Measurements from ENCODE around the gene PDE11A. TPM values are rescaled to one million over a fixed set of nuclear protein-coding genes. Genes with fewer than 3 reads are reported as not detected.

PDE11A gene
- total RNA-seq, 1 experiment from 2014 or later = not detected

DNA sequence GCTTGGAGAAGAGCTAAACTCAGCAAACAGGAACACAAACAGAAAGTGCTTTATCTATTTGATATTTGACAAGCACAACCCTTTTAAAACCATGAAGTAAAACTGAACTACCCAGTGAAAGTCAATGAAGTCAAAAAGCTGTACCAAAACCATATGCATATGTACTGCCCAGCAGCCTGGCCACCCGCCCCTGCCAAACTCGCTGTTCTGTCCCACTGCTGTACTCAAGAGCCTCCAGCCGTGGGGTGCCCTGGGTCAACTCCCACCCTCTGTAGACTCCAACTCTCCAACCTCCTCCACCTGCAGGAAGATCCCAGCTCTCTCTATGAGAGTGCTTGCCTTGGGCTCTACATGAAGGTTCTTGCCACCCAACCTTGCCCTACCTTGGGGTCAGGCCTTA is 411.8 kb downstream of the PDE11A start:
- H3K36me3 Mint-ChIP-seq (ENCODE audit: insufficient read depth, unreplicated experiment) = no peaks in the 10 kb centered on the region
- DNase-seq (ENCODE audit: unreplicated experiment) = no peak
- no peaks in the 10 kb centered on the region for H3K4me1 Mint-ChIP-seq (ENCODE audit: insufficient read depth, unreplicated experiment)
- no TSS peak for BruUV-seq (replicated peaks)
- ChIA-PET CTCF (interaction anchor here (0.6 kb wide), 1 partner anchor 602 kb away, joined by 3 read pairs; no protein-coding TSS in a partner anchor), POLR2A (no interaction called here)
- no peaks in the 10 kb centered on the region for H3K9me3 Mint-ChIP-seq (ENCODE audit: unreplicated experiment)
- TF ChIP-seq, protein P1, sequence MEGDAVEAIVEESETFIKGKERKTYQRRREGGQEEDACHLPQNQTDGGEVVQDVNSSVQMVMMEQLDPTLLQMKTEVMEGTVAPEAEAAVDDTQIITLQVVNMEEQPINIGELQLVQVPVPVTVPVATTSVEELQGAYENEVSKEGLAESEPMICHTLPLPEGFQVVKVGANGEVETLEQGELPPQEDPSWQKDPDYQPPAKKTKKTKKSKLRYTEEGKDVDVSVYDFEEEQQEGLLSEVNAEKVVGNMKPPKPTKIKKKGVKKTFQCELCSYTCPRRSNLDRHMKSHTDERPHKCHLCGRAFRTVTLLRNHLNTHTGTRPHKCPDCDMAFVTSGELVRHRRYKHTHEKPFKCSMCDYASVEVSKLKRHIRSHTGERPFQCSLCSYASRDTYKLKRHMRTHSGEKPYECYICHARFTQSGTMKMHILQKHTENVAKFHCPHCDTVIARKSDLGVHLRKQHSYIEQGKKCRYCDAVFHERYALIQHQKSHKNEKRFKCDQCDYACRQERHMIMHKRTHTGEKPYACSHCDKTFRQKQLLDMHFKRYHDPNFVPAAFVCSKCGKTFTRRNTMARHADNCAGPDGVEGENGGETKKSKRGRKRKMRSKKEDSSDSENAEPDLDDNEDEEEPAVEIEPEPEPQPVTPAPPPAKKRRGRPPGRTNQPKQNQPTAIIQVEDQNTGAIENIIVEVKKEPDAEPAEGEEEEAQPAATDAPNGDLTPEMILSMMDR (IDR thresholded peaks at IDR 0.05; ENCODE audit: unreplicated experiment) = no peak
- no peak overlapping the region for H3K27ac Mint-ChIP-seq (ENCODE audit: low read depth, unreplicated experiment)
- H3K4me3 Mint-ChIP-seq (ENCODE audit: unreplicated experiment) = no peak overlapping the region
- intact Hi-C loops (cut with micrococcal nuclease) = no loop called here
- peaks cover 12% of the 10 kb centered on the region for H3K27me3 Mint-ChIP-seq (ENCODE audit: insufficient read depth, unreplicated experiment)

DNA sequence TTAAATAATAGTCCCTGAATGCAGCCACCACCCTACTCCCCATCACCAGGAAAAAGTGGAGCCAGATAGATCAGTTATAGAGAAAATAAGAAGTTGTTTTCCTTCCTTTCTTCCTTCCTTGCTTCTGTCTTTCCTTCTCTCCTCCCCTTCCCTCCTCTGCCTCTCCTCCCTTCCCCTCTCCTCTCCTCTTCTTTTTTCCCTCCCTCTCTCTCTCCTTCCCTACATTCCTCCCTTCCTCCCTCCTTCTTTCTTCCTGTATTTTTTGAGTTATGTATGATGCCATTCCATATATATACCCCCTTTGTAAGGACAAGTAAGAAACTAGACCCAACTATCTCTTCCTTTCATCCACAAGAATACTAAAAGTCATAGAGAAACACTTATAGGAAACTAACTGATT is 414.3 kb downstream of the PDE11A start:
- CTCF ChIA-PET = no interaction called here

DNA sequence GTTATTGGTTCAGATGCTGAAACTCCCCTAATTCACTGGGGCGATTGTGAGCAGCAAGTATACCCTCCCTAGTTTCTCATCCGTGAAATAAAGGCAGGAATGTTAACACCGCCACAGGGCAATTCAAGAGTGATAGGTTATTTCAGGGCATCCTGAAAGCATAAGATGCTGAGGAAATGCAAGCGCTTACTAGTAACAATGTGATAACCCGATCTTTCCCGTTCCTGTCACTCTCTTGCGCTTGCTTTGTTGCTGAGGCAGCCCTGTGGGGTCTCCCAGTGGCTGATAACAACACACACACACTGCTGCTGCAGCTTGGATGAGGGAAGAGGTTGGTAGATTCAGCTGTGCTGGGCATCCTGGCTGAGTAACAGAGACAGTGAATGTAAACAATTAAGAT is 420.7 kb downstream of the PDE11A start:
- no peak overlapping the region for H3K4me3 Mint-ChIP-seq (ENCODE audit: unreplicated experiment)
- TF ChIP-seq, protein P1 (IDR thresholded peaks at IDR 0.05; ENCODE audit: unreplicated experiment) = no peak
- CTCF ChIA-PET = interaction anchor here (0.7 kb wide), 1 partner anchor 144 kb away, joined by 3 read pairs; no protein-coding TSS in a partner anchor
- H3K27me3 Mint-ChIP-seq (ENCODE audit: insufficient read depth, unreplicated experiment) = peaks cover 32% of the 10 kb centered on the region
- no peaks in the 10 kb centered on the region for H3K4me1 Mint-ChIP-seq (ENCODE audit: insufficient read depth, unreplicated experiment)
- BruUV-seq (replicated peaks) = no TSS peak
- no peak for DNase-seq (ENCODE audit: unreplicated experiment)
- POLR2A ChIA-PET = no interaction called here
- no peak overlapping the region for H3K27ac Mint-ChIP-seq (ENCODE audit: low read depth, unreplicated experiment)
- intact Hi-C loops (cut with micrococcal nuclease) = no loop called here
- no peaks in the 10 kb centered on the region for H3K9me3 Mint-ChIP-seq (ENCODE audit: unreplicated experiment)
- no peaks in the 10 kb centered on the region for H3K36me3 Mint-ChIP-seq (ENCODE audit: insufficient read depth, unreplicated experiment)

More for the DNA sequence above, 414.3 kb downstream of the PDE11A start:
- POLR2A ChIA-PET = no interaction called here
- no peaks in the 10 kb centered on the region for H3K9me3 Mint-ChIP-seq (ENCODE audit: unreplicated experiment)
- TF ChIP-seq, protein P1 (IDR thresholded peaks at IDR 0.05; ENCODE audit: unreplicated experiment) = no peak
- H3K4me3 Mint-ChIP-seq (ENCODE audit: unreplicated experiment) = no peak overlapping the region
- peaks cover 16% of the 10 kb centered on the region for H3K27me3 Mint-ChIP-seq (ENCODE audit: insufficient read depth, unreplicated experiment)
- intact Hi-C loops (cut with micrococcal nuclease) = no loop called here
- no peaks in the 10 kb centered on the region for H3K4me1 Mint-ChIP-seq (ENCODE audit: insufficient read depth, unreplicated experiment)
- no peaks in the 10 kb centered on the region for H3K36me3 Mint-ChIP-seq (ENCODE audit: insufficient read depth, unreplicated experiment)
- H3K27ac Mint-ChIP-seq (ENCODE audit: low read depth, unreplicated experiment) = no peak overlapping the region
- no peak for DNase-seq (ENCODE audit: unreplicated experiment)
- BruUV-seq (replicated peaks) = no TSS peak

DNA sequence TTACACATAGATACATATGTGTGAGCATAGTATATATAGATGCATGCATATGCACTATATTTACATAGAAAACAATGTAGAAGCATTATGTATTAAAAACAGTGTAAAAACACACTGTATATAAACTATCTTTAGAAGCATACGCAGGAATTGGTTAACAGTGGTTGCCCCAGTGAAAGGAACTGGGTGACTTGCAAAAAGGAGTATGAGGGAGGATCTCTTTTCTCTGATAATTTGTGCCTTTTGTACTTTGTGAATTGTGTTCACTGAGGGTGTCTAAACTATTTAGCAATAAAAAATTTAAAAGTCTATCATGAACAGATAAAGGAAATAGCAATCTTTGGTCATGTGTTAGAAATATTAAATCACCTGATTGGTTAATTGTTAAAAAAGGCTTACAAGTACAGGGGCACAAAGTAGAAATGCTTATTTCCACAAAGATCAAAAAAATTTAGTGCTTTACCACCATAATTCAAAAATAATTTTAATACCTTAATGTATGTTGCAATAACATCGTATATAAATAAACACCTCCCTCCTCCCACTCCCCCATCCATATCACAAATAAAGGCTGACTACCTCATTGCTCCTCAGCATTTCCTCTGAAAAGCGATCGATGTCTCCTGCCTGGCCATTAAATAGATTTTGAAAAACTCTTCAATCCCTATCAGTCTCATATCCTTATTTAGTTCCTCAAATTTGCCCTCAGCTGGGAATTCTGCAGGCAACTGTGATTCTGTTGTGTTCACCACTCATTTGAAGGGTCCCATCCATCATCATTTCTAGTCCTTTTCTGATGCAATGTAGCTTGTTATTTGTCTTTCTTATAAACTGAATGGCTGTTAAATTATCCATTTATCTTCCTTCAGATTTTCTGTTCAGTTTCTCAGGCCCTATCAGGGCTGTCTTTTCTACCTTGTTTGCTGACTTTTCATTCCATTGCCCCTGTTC is 422.7 kb downstream of the PDE11A start:
- ChIA-PET POLR2A (no interaction called here), CTCF (interaction anchor here (0.6 kb wide), 1 partner anchor 18 kb away, joined by 3 read pairs; no protein-coding TSS in a partner anchor)
- Mint-ChIP-seq H3K4me3 (ENCODE audit: unreplicated experiment) (no peak overlapping the region), H3K9me3 (ENCODE audit: unreplicated experiment) (no peaks in the 10 kb centered on the region), H3K27ac (ENCODE audit: low read depth, unreplicated experiment) (no peak overlapping the region), H3K27me3 (ENCODE audit: insufficient read depth, unreplicated experiment) (peaks cover 24% of the 10 kb centered on the region), H3K36me3 (ENCODE audit: insufficient read depth, unreplicated experiment) (no peaks in the 10 kb centered on the region), H3K4me1 (ENCODE audit: insufficient read depth, unreplicated experiment) (no peaks in the 10 kb centered on the region)
- BruUV-seq (replicated peaks) = no TSS peak
- intact Hi-C loops (cut with micrococcal nuclease) = no loop called here
- no peak for DNase-seq (ENCODE audit: unreplicated experiment)
- TF ChIP-seq, protein P1 (IDR thresholded peaks at IDR 0.05; ENCODE audit: unreplicated experiment) = no peak

Data from MCF 10A (cell line).